ENCODE results near the gene GTPBP4. TPM values are rescaled to one million over a fixed set of nuclear protein-coding genes. Genes with fewer than 3 reads are reported as not detected.
A peak's percentile ranks its signal among the peaks of the same experiment; 100 is the strongest.

The GTPBP4 gene
- total RNA-seq, 3 donors from 2014 or later, result 19.2 to 27.8 (median 26.6) TPM

DNA sequence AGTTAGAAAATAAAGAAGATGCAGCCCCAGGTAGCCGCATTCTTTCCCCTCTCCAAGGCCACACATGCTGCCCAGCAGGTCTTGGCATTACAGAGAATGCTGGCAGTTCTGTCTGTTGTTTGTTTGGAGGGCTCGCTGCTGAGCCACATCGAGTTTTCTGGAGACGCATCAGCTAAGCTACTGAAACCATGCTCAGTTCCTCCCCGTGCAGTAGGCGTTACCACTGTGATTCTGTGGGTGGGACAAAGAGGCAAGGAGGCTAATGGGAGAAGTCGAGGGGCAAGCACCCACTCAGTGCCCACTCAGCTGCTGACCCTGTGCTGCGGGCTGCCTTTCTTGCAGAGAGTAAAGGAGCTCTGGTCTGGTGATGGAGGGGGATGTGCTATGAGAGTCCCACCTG, 15.5 kb upstream of the GTPBP4 start:
- H3K9me3 ChIP-seq, result no peaks in the 10 kb centered on the region
- DNase-seq, result no peak
- no peak overlapping the region for H3K4me3 ChIP-seq
- peaks cover 13% of the 10 kb centered on the region for H3K4me1 ChIP-seq (ENCODE audit: low read depth)
- H3K36me3 ChIP-seq (ENCODE audit: low read depth), result no peaks in the 10 kb centered on the region
- no peak for TF ChIP-seq CTCF (IDR thresholded peaks at IDR 0.05)
- intact Hi-C loops (cut with DNase I, micrococcal nuclease), result no loop called here
- ATAC-seq, result no peak

- DNase-seq (no peak), ATAC-seq (peak; percentile 23)
- intact Hi-C loops (cut with DNase I, micrococcal nuclease), result no loop called here
- TF ChIP-seq CTCF (IDR thresholded peaks at IDR 0.05), result no peak
- Histone ChIP-seq H3K36me3 (ENCODE audit: low read depth) (no peaks in the 10 kb centered on the region), H3K9me3 (peaks cover 9% of the 10 kb centered on the region), H3K4me3 (no peak overlapping the region), H3K4me1 (ENCODE audit: low read depth) (peaks cover 13% of the 10 kb centered on the region)
Measured at GRCh38 chr10:974038-974784, 14.0 kb upstream of the GTPBP4 start.

DNA sequence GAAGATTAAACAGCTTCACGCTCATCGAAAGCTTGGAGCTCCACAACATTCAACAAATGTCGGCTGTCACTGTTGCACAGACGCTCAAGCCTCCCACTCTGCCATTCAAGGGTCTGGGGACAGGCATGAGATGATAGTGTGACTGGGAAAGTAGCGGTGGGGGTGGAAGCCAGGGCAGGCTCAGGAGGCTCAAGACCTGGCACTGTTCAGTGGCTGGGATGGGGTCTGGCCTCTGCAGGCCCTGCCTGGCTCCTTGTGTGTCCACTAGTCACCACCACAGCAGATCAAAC, 13.5 kb upstream of the GTPBP4 start:
- Histone ChIP-seq H3K4me3 (no peak overlapping the region), H3K36me3 (ENCODE audit: low read depth) (no peaks in the 10 kb centered on the region), H3K4me1 (ENCODE audit: low read depth) (peaks cover 13% of the 10 kb centered on the region), H3K9me3 (peaks cover 14% of the 10 kb centered on the region)
- ATAC-seq (no peak), DNase-seq (no peak)
- intact Hi-C loops (cut with DNase I, micrococcal nuclease), result no loop called here
- TF ChIP-seq CTCF (IDR thresholded peaks at IDR 0.05), result no peak

- no peak for TF ChIP-seq CTCF (IDR thresholded peaks at IDR 0.05)
- H3K36me3 ChIP-seq (ENCODE audit: low read depth), result no peaks in the 10 kb centered on the region
- H3K4me1 ChIP-seq (ENCODE audit: low read depth), result peaks cover 3% of the 10 kb centered on the region
- intact Hi-C loops (cut with DNase I, micrococcal nuclease), result no loop called here
- no peak overlapping the region for H3K4me3 ChIP-seq
- peaks cover 27% of the 10 kb centered on the region for H3K9me3 ChIP-seq
- no peak for DNase-seq
- ATAC-seq, result no peak
Measured at GRCh38 chr10:976316-976715, 11.9 kb upstream of the GTPBP4 start.

DNA sequence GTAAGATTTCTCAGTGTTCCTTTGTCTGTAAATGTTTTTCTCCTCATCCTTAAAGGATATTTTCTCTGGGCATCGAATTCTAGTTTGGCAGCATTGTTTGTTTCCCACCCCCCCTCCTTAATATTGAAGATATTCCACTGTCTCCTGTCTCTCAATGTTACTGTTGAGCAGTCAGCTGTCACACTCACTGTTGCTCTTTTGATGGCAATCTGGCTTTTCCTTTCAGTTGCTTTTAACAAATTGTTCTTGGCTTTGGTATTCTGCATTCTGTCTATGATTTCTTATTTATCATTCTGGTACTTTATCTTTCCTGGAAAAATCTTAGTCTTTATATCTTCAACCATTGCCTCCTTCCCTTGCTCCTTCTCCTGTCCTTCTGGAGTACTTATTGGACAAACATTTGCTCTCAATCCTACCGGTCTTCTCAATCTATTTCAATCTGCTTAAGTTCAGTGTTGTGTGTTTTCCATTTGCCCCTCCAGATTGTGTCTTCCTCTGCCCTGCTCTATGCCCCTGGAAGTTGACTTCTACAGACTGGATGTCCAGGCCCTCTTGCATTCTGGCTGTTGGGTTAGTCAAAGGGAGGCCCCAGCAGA, 9.3 kb upstream of the GTPBP4 start:
- H3K36me3 ChIP-seq (ENCODE audit: low read depth), result no peaks in the 10 kb centered on the region
- no peaks in the 10 kb centered on the region for H3K4me1 ChIP-seq (ENCODE audit: low read depth)
- DNase-seq (no peak), ATAC-seq (no peak)
- H3K4me3 ChIP-seq, result no peak overlapping the region
- no peak for TF ChIP-seq CTCF (IDR thresholded peaks at IDR 0.05)
- H3K9me3 ChIP-seq, result peaks cover 31% of the 10 kb centered on the region
- intact Hi-C loops (cut with DNase I, micrococcal nuclease), result no loop called here

Data from mucosa of descending colon (tissue), 3 donors.